AG04450 (cell line): ENCODE measurements around the gene SIGLEC8. TPM values are rescaled to one million over a fixed set of nuclear protein-coding genes. Genes with fewer than 3 reads are reported as not detected.
"Not testable (repeated sequence)": the region's sequence is repeated elsewhere in the genome, so short reads cannot be mapped to it uniquely, and the experiment has no call there.

Experiments
- CTCF ChIA-PET: fragments of 300-600, 350-600 bp; formaldehyde crosslinking; extraction: SDS; loops from one replicate; lab custom pipeline; 2022; ENCODE audit warnings: antibody characterized with exemption, inconsistent platforms; lab: Charles Lee
- POLR2A ChIA-PET: fragments of 350-600 bp; formaldehyde crosslinking; extraction: SDS; loops from one replicate; lab custom pipeline; 2021; ENCODE audit warnings: antibody characterized with exemption, inconsistent platforms; lab: Yijun Ruan, JAX
- DNase-seq: peaks from one replicate; pipeline ENCODE4 v3.0.0-alpha.2; 2011; ENCODE audit warnings: low read depth, low spot score
- H3K27ac ChIP-seq: one replicate; pipeline ENCODE4 v1.5.1; 2012; ENCODE audit warnings: low read depth, low read length, control low read depth
- H3K27me3 ChIP-seq: one replicate; pipeline ENCODE4 v1.6.0; 2012; ENCODE audit warnings: low read length; ENCODE audit not compliant: control insufficient read depth, insufficient read depth
- H3K4me3 ChIP-seq: 2 replicates; pipeline ENCODE4 v1.5.1; 2011; ENCODE audit warnings: mild to moderate bottlenecking, low read depth, low read length, control low read depth
- H3K9me3 ChIP-seq: 2 replicates; pipeline ENCODE4 v1.5.1; 2012; ENCODE audit warnings: low read length; ENCODE audit not compliant: control insufficient read depth, insufficient read depth
- polyA plus RNA-seq: library from polyadenylated mRNA; depleted of rRNA; stranded (reverse); fragments of >200 nt; gene quantifications from 2 replicates; pipeline ENCODE4 v1.2.3, GENCODE V29; 2011
- TF ChIP-seq, protein P1 (sequence below): IDR thresholded peaks from 2 replicates; pipeline ENCODE4 v1.5.1; 2011; ENCODE audit warnings: low read depth, low read length, control low read depth, inconsistent platforms

Gene SIGLEC8
- polyA plus RNA-seq, 1 experiment = not detected

GRCh38 chr19:51448011-51448410 lies 10.2 kb downstream of the SIGLEC8 start:
- ChIA-PET CTCF (no interaction called here), POLR2A (no interaction called here)
- Histone ChIP-seq H3K27me3 (no peaks in the 10 kb centered on the region), H3K27ac (no peak overlapping the region), H3K9me3 (peaks cover 13% of the 10 kb centered on the region), H3K4me3 (no peak overlapping the region)
- no peak for DNase-seq
- TF ChIP-seq, protein P1, sequence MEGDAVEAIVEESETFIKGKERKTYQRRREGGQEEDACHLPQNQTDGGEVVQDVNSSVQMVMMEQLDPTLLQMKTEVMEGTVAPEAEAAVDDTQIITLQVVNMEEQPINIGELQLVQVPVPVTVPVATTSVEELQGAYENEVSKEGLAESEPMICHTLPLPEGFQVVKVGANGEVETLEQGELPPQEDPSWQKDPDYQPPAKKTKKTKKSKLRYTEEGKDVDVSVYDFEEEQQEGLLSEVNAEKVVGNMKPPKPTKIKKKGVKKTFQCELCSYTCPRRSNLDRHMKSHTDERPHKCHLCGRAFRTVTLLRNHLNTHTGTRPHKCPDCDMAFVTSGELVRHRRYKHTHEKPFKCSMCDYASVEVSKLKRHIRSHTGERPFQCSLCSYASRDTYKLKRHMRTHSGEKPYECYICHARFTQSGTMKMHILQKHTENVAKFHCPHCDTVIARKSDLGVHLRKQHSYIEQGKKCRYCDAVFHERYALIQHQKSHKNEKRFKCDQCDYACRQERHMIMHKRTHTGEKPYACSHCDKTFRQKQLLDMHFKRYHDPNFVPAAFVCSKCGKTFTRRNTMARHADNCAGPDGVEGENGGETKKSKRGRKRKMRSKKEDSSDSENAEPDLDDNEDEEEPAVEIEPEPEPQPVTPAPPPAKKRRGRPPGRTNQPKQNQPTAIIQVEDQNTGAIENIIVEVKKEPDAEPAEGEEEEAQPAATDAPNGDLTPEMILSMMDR = no peak

- CTCF ChIA-PET = not testable (repeated sequence)
Observed at GRCh38 chr19:51447510-51447909, 10.7 kb downstream of the SIGLEC8 start.

DNA sequence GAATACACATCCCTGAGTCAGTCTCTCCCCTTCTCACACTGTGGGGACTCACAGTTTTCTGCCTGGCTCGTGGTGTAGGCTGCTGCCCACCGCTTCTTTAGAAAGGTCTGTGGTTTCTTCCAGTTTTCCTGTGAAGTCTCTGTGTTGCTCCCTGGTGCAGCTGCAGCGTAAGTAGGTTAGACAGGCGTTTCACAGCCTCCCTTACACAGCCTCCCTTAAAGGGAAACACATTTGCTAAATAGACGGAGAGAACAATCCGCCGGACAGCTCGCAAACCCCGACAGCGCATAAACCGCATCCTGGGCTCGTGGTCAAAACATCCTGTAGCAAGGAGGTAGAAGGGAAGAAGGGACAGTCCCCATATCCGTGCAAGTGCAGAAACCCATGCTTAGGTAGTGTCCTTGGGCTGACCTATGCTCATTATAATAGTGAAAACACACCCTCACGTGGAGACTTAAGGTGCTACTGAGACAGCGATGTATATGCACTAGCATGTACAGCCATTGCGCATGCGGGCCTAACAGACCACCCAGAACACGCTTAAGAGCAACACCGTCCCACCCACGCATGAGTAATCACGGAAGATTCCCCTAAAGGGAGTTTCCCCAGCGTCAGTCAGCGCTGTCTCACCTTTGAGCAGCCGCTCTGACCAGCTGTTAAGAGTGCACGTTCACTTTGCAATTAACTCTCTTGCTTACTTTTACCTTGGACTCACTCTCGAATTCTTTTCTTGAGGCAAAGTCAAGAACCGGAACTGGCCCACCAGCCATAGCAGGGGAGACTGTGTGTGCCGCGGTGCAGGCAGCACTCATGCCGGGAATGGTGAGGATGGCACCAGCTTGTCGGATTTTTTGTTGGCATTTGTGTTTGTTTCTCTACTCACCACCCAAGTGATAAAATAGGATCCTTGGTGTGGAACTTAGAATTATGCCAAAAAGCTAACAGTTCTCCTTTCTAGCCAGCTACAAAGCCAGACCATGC lies 16.6 kb downstream of the SIGLEC8 start:
- Histone ChIP-seq H3K4me3 (no peak overlapping the region), H3K27me3 (no peaks in the 10 kb centered on the region), H3K9me3 (no peaks in the 10 kb centered on the region; the same call in 1 of the 2 replicates), H3K27ac (no peak overlapping the region)
- ChIA-PET CTCF (no interaction called here), POLR2A (no interaction called here)
- DNase-seq = no peak
- TF ChIP-seq, protein P1 = no peak

More at GRCh38 chr19:51447510-51447909, 10.7 kb downstream of the SIGLEC8 start:
- H3K27me3 ChIP-seq, H3K4me3 ChIP-seq, H3K27ac ChIP-seq, POLR2A ChIA-PET, DNase-seq: not testable (repeated sequence)
- peaks cover 13% of the 10 kb centered on the region for H3K9me3 ChIP-seq

DNA sequence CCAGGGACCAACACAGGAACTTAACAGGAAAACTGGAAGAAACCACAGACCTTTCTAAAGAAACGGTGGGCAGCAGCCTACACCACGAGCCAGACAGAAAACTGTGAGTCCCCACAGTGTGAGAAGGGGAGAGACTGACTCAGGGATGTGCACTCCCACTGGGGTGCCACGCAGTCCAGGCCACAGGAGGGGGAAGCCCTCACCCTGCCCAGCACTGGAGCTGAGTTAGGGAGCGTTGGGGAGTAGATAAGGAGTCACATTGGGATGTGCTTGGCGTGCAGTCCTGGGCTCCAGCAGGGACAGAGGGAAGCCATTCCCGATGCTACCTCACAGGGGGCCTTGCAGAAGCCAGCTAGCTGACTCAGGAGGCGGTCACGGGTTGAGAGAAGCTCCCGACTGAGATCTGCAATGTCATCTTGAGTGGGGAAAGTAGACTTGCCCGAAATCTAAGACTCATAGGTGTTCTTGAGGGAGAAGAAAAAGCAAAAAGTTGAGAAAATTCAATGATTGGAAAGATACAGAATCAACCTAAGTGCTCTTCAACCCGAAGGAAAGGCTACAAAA lies 17.3 kb downstream of the SIGLEC8 start:
- TF ChIP-seq, protein P1 = no peak

GRCh38 chr19:51440052-51440451 lies 18.2 kb downstream of the SIGLEC8 start:
- TF ChIP-seq, protein P1 = no peak
- no peaks in the 10 kb centered on the region; the same call in 1 of the 2 replicates for H3K9me3 ChIP-seq
- no peak for DNase-seq
- ChIA-PET CTCF (interaction anchor here (1.8 kb wide), 1 partner anchor 18 kb away, joined by 6 read pairs; no protein-coding TSS in a partner anchor), POLR2A (no interaction called here)
- H3K27me3 ChIP-seq = no peaks in the 10 kb centered on the region
- no peak overlapping the region for H3K4me3 ChIP-seq
- H3K27ac ChIP-seq = no peak overlapping the region

More for the DNA sequence above, 17.3 kb downstream of the SIGLEC8 start:
- H3K9me3 ChIP-seq = no peaks in the 10 kb centered on the region; the same call in 1 of the 2 replicates
- no peak overlapping the region for H3K27ac ChIP-seq
- ChIA-PET CTCF (no interaction called here), POLR2A (no interaction called here)
- no peaks in the 10 kb centered on the region for H3K27me3 ChIP-seq
- no peak for DNase-seq
- no peak overlapping the region for H3K4me3 ChIP-seq
